SK-N-MC (cell line): ENCODE results near the gene TVP23B.

ENCODE experiments used
- EZH2 ChIP-seq: fragments of 200-600 bp; sonication (generic); IDR thresholded peaks from one replicate; pipeline ENCODE4 v1.6.1; 2017; ENCODE audit warnings: antibody characterized with exemption
- POLR2AphosphoS5 ChIP-seq: IDR thresholded peaks from 2 replicates; pipeline ENCODE4 v1.6.1; 2012; ENCODE audit warnings: mild to moderate bottlenecking, low read depth, low read length, borderline replicate concordance

DNA sequence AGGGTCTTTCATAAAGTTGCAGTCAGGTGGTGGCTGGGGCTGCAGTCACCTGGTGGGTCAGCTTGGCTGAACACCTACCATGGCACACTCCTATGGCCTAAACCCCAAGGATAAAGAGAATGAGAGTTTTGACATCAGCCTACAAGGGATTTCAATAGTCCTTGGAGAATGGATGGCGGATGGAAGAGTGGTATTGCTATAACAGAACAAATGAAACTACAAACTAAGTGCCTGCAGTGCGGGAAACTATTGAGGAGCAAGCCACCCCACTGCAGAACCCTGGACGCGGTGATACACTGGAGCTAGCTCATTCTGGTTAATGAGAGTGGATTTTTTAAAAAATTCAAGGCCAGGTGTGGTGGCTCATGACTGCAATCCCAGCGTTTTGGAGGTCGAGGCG lies 74.0 kb downstream of the TVP23B start:
- TF ChIP-seq EZH2 (no peak), POLR2AphosphoS5 (no peak)
